ENCODE measurements around the gene PTPN14. TPM values are rescaled to one million over a fixed set of nuclear protein-coding genes. Genes with fewer than 3 reads are reported as not detected.

The PTPN14 gene
- total and polyA plus RNA-seq, 2 of the 8 experiments (the other 6 are each of a cell fraction or from before 2014, with no cell fraction given): 14.4 to 93.6 TPM

GRCh38 chr1:214469290-214469689, 82.1 kb downstream of the PTPN14 start (continued):
- TF ChIP-seq CHD7 (IDR thresholded peaks at IDR 0.05; ENCODE audit: insufficient replicate concordance, low read length) (no peak), TCF12 (IDR thresholded peaks at IDR 0.05; ENCODE audit: low read depth, low read length) (no peak), SIN3A (conservative IDR thresholded peaks at IDR 0.05 in 1 of 2, IDR thresholded peaks at IDR 0.05 in 1 of 2; ENCODE audit: low read depth in 1 of 2, low read length in 2 of 2) (no peak), MAFK (IDR thresholded peaks at IDR 0.05; ENCODE audit: low read depth, low read length) (no peak), KDM5A (IDR thresholded peaks at IDR 0.05; ENCODE audit: low read length) (no peak), POLR2AphosphoS5 (IDR thresholded peaks at IDR 0.05; ENCODE audit: low read depth, low read length) (no peak), BCL11A (IDR thresholded peaks at IDR 0.05; ENCODE audit: low read depth in 2 of 2, low read length in 2 of 2) (no peak)
